HUES64 (cell line): ENCODE results near the gene GFM1.
"Not testable (repeated sequence)": the region's sequence is repeated elsewhere in the genome, so short reads cannot be mapped to it uniquely, and the experiment has no call there.

Source experiments
- H3K27ac ChIP-seq: 2 replicates; pipeline ENCODE4 v1.7.0; 2013; ENCODE audit warnings: low read depth, low read length, inconsistent platforms
- H3K27me3 ChIP-seq: 2 replicates; pipeline ENCODE4 v1.6.1; 2013; ENCODE audit warnings: mild to moderate bottlenecking, low read length; ENCODE audit not compliant: insufficient read depth
- H3K36me3 ChIP-seq: 2 replicates; pipeline ENCODE4 v1.6.1; 2013; ENCODE audit warnings: mild to moderate bottlenecking, low read length; ENCODE audit not compliant: insufficient read depth
- H3K4me1 ChIP-seq: 2 replicates; pipeline ENCODE4 v1.6.1; 2013; ENCODE audit warnings: mild to moderate bottlenecking, low read length, moderate library complexity; ENCODE audit not compliant: insufficient read depth
- H3K4me3 ChIP-seq: 2 replicates; pipeline ENCODE4 v1.5.1; 2013; ENCODE audit warnings: mild to moderate bottlenecking, low read length, moderate library complexity
- H3K9ac ChIP-seq: 2 replicates; pipeline ENCODE4 v1.6.1; 2013; ENCODE audit warnings: mild to moderate bottlenecking, low read depth, low read length
- H3K9me3 ChIP-seq: 2 replicates; pipeline ENCODE4 v1.6.1; 2013; ENCODE audit warnings: low read depth, low read length; ENCODE audit not compliant: insufficient read depth
- WGBS: fragments of 150-250, 120-280 bp; methylation state at CpG from one replicate; pipeline ENCODE4 v1.1.7; 2013; ENCODE audit warnings: missing lambda C conversion rate; 5-methylcytosine and 5-hydroxymethylcytosine counted together

The GFM1 gene

DNA sequence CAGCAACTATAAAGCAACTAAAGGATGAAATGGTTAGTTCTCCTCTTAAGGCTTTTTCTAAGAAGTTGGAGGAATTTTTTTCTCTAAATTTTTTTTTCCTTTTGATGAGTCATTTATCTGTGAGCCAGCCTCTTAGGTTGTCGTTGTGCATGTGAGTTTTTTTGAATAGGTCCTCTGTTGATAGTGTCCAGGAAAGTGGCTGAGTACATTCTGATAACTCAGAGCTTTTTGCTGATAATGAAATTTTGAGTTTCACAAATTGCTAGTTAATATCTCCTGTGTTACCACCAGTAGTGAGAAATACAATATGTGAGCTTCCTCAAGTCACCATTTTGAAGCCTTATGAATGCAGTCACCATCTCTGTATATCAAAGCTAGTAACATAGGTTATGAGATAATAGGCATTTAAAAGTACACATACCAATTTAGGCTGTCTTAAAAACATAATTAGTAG is 35.2 kb downstream of the GFM1 start:
- Histone ChIP-seq H3K27ac (no peak overlapping the region), H3K9me3 (no peaks in the 10 kb centered on the region), H3K36me3 (peaks cover 18% of the 10 kb centered on the region), H3K27me3 (no peaks in the 10 kb centered on the region), H3K9ac (no peak overlapping the region), H3K4me3 (no peak overlapping the region), H3K4me1 (no peaks in the 10 kb centered on the region)
- 80% methylated on average over 1 of the region's 1 CpG for WGBS

- no peaks in the 10 kb centered on the region for H3K27me3 ChIP-seq
- H3K4me3 ChIP-seq, result no peak overlapping the region
- H3K27ac ChIP-seq, result no peak overlapping the region
- peaks cover 30% of the 10 kb centered on the region for H3K36me3 ChIP-seq
- H3K9ac ChIP-seq, result no peak overlapping the region
- no peaks in the 10 kb centered on the region for H3K4me1 ChIP-seq
- 87% methylated on average over 2 of the region's 2 CpGs for WGBS
- H3K9me3 ChIP-seq, result no peaks in the 10 kb centered on the region
Measured at GRCh38 chr3:158680861-158681260, 36.5 kb downstream of the GFM1 start.

DNA sequence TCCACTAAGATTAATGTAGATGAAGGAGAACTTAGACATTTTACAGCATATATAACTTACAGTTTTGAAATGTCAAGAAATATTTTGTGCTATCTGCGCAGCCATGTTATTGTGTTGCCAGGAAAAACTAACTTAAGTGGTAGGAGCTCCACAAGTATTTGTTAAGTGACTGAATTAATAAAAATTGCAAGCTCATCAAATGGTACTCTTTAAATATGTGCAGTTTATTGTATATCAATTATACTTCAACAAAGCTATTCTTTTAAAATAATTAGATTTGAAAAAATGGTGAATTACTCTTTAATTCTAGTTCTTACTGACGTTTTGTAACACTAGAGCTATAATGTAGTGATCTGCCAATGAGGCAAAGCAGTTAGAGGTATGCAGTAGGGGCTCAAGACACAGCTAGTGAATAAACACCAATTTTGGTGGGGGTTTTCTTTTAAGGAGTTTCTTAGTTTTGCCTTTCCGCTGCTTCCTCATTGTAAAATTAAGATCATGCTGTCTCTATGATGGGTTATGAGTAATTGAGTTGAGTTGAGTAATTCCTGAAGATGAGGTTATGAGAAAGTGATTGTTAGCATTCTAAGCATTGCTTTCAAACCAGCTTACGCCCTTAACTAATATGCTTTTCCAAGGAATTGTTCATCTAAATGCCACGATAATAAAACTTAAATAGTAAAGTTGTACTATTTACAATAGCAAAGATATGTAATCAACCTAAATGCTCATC is 39.1 kb downstream of the GFM1 start:
- H3K27me3 ChIP-seq, result no peaks in the 10 kb centered on the region
- H3K4me3 ChIP-seq, result no peak overlapping the region
- no peak overlapping the region for H3K27ac ChIP-seq
- no peak overlapping the region for H3K9ac ChIP-seq
- 95% methylated on average over 3 of the region's 5 CpGs for WGBS
- no peaks in the 10 kb centered on the region for H3K4me1 ChIP-seq
- H3K9me3 ChIP-seq, result no peaks in the 10 kb centered on the region
- H3K36me3 ChIP-seq, result peaks cover 31% of the 10 kb centered on the region

- Histone ChIP-seq H3K9me3 (no peaks in the 10 kb centered on the region), H3K36me3 (peaks cover 27% of the 10 kb centered on the region), H3K4me3 (no peak overlapping the region), H3K27ac (no peak overlapping the region), H3K4me1 (no peaks in the 10 kb centered on the region), H3K9ac (no peak overlapping the region), H3K27me3 (no peaks in the 10 kb centered on the region)
- 77% methylated on average over 1 of the region's 2 CpGs for WGBS
Measured at GRCh38 chr3:158685159-158685558, 40.8 kb downstream of the GFM1 start.

DNA sequence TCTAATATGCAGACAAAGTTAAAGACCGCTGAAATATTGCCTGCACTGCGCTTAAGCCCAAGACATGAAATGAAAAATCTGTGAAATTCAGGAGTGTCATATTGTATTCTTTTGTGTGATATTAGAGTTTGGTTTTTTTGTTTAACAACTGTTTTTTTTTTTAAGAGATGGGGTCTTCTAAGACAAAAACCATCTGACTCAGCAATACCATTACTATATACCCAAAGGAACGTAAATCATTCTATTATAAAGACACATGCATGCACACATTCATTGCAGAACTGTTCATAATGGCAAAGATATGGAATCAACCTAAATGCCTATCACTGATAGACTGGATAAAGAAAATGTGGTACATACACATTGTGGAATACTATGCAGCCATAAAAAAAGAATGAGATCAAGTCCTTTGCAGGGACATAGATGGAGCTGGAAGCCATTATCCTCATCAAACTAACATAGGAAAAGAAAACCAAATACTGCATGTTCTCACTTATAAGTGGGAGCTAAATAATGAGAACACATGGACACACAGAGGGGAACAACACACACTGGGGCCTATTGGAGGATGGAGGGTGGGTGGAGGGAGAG is 49.6 kb downstream of the GFM1 start:
- peaks cover 34% of the 10 kb centered on the region for H3K36me3 ChIP-seq

GRCh38 chr3:158696618-158697017 is 52.3 kb downstream of the GFM1 start:
- Histone ChIP-seq H3K36me3 (peaks cover 22% of the 10 kb centered on the region), H3K27me3 (no peaks in the 10 kb centered on the region), H3K9me3 (no peaks in the 10 kb centered on the region), H3K9ac (no peak overlapping the region), H3K4me3 (no peak overlapping the region), H3K4me1 (no peaks in the 10 kb centered on the region), H3K27ac (no peak overlapping the region)
- 100% methylated on average over 1 of the region's 2 CpGs for WGBS

More for the DNA sequence above, 49.6 kb downstream of the GFM1 start:
- H3K9ac ChIP-seq, H3K9me3 ChIP-seq, H3K4me1 ChIP-seq, H3K27me3 ChIP-seq, H3K27ac ChIP-seq, H3K4me3 ChIP-seq: not testable (repeated sequence)
- 76% methylated on average over 3 of the region's 3 CpGs for WGBS

DNA sequence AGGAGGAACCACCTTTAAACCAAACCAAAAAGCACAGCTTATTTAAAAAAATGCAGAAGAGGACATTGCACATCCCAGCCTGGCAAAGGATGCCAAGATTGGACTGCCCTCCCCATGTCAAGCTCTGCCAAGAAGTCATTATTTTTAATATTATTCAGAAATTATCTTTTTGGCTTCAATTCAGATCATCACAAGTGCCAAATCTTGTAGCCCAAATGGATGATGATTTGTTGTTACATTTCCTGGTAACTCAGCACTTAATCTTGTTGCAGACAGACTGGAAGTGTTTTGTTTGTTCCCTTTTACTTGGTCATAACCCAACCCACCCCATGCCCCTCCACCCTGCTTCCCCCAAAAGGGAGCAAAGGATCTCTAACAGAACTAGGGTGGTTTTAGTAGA is 56.2 kb downstream of the GFM1 start:
- Histone ChIP-seq H3K4me3 (no peak overlapping the region), H3K27ac (no peak overlapping the region), H3K4me1 (no peaks in the 10 kb centered on the region), H3K9ac (no peak overlapping the region), H3K9me3 (no peaks in the 10 kb centered on the region), H3K36me3 (peaks cover 3% of the 10 kb centered on the region; the same call in 1 of the 2 replicates), H3K27me3 (no peaks in the 10 kb centered on the region)

- WGBS, result 80% methylated on average over 2 of the region's 4 CpGs
- H3K27ac ChIP-seq, result no peak overlapping the region
- no peaks in the 10 kb centered on the region for H3K27me3 ChIP-seq
- peaks cover 3% of the 10 kb centered on the region; the same call in 1 of the 2 replicates for H3K36me3 ChIP-seq
- H3K4me1 ChIP-seq, result no peaks in the 10 kb centered on the region
- H3K9ac ChIP-seq, result no peak overlapping the region
- H3K9me3 ChIP-seq, result no peaks in the 10 kb centered on the region
- no peak overlapping the region for H3K4me3 ChIP-seq
Measured at GRCh38 chr3:158701420-158702065, 57.2 kb downstream of the GFM1 start.

GRCh38 chr3:158702815-158703481 is 58.6 kb downstream of the GFM1 start:
- Histone ChIP-seq H3K27me3 (no peaks in the 10 kb centered on the region), H3K27ac (no peak overlapping the region), H3K9me3 (no peaks in the 10 kb centered on the region), H3K4me3 (no peak overlapping the region), H3K9ac (no peak overlapping the region), H3K36me3 (peaks cover 8% of the 10 kb centered on the region), H3K4me1 (no peaks in the 10 kb centered on the region)
- WGBS, result 94% methylated on average over 4 of the region's 4 CpGs

DNA sequence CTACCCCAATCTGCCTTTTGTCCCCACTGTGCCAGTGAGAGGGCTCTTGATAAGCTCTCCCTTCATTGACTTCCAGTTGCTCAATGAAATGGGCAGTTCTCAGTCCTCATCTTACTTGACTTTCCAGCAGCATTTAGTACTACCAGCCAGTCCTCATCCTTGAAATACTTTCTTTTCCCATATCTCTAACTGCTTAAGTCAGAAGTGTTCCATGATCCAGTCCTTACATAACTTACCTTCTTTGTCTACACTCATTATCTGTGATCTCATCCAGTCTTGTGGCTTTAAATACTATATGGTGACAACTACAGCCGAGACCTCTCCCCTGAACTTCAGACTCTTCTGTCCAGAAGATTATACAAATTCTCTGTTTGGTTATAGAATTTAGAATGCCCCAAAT is 59.2 kb downstream of the GFM1 start:
- H3K27me3 ChIP-seq, result no peaks in the 10 kb centered on the region
- WGBS, result 89% methylated on average over 1 of the region's 1 CpG
- H3K9me3 ChIP-seq, result no peaks in the 10 kb centered on the region
- no peak overlapping the region for H3K27ac ChIP-seq
- H3K4me1 ChIP-seq, result no peaks in the 10 kb centered on the region
- H3K9ac ChIP-seq, result no peak overlapping the region
- peaks cover 13% of the 10 kb centered on the region for H3K36me3 ChIP-seq
- no peak overlapping the region for H3K4me3 ChIP-seq

GRCh38 chr3:158709666-158710083 is 65.3 kb downstream of the GFM1 start:
- 84% methylated on average over 4 of the region's 4 CpGs for WGBS
- Histone ChIP-seq H3K4me1 (peaks cover 19% of the 10 kb centered on the region; the same call in 1 of the 2 replicates), H3K27me3 (no peaks in the 10 kb centered on the region), H3K36me3 (peaks cover 10% of the 10 kb centered on the region), H3K4me3 (no peak overlapping the region), H3K27ac (no peak overlapping the region), H3K9me3 (no peaks in the 10 kb centered on the region), H3K9ac (no peak overlapping the region)
